Occipital lobe (tissue), 2 donors: ENCODE data around the gene TMEM54. TPM values are rescaled to one million over a fixed set of nuclear protein-coding genes. Genes with fewer than 3 reads are reported as not detected.

ENCODE experiments used
- DNase-seq: peaks from one replicate; lab custom pipeline; 2025; lab: John Stamatoyannopoulos, UW
- total RNA-seq: library from RNA; depleted of rRNA; stranded (reverse); fragments of >200 nt; gene quantifications from one replicate; pipeline ENCODE4 v1.2.3, GENCODE V29; 2014

TMEM54 gene
- total RNA-seq = 5.3 TPM

GRCh38 chr1:32900956-32901822 is at the start of gene TMEM54:
TMEM54 (minus strand) TSS chr1:32901389; CDS start chr1:32901238, 151 bp downstream.
- no peak for DNase-seq

GRCh38 chr1:32949519-32949918 is 48.3 kb upstream of the TMEM54 start:
- DNase-seq = no peak

- DNase-seq = no peak
Observed at GRCh38 chr1:32948905-32949304, 47.7 kb upstream of the TMEM54 start.

- DNase-seq = no peak
Observed at GRCh38 chr1:32948390-32948722, 47.2 kb upstream of the TMEM54 start.

- no peak for DNase-seq
Observed at GRCh38 chr1:32947669-32948389, 46.6 kb upstream of the TMEM54 start.

- DNase-seq = no peak
Observed at GRCh38 chr1:32946413-32946812, 45.2 kb upstream of the TMEM54 start.

GRCh38 chr1:32944180-32944579 is 43.0 kb upstream of the TMEM54 start:
- no peak for DNase-seq

- peak; percentile 20 for DNase-seq
Observed at GRCh38 chr1:32939655-32940371, 38.6 kb upstream of the TMEM54 start.

GRCh38 chr1:32937061-32937460 is 35.9 kb upstream of the TMEM54 start:
- DNase-seq = no peak

- DNase-seq = no peak
Observed at GRCh38 chr1:32934535-32934934, 33.3 kb upstream of the TMEM54 start.

- no peak for DNase-seq
Observed at GRCh38 chr1:32933742-32934322, 32.6 kb upstream of the TMEM54 start.

GRCh38 chr1:32931760-32932159 is 30.6 kb upstream of the TMEM54 start:
- DNase-seq = no peak

- DNase-seq = no peak
Observed at GRCh38 chr1:32929366-32929765, 28.2 kb upstream of the TMEM54 start.

- no peak for DNase-seq
Observed at GRCh38 chr1:32928715-32929114, 27.5 kb upstream of the TMEM54 start.

GRCh38 chr1:32928285-32928684 is 27.1 kb upstream of the TMEM54 start:
- DNase-seq = no peak

GRCh38 chr1:32927441-32927840 is 26.3 kb upstream of the TMEM54 start:
- no peak for DNase-seq

GRCh38 chr1:32926562-32926961 is 25.4 kb upstream of the TMEM54 start:
- no peak for DNase-seq

GRCh38 chr1:32925403-32926162 is 24.4 kb upstream of the TMEM54 start:
- no peak for DNase-seq

GRCh38 chr1:32924881-32925344 is 23.7 kb upstream of the TMEM54 start:
- no peak for DNase-seq

GRCh38 chr1:32920833-32921232 is 19.6 kb upstream of the TMEM54 start:
- DNase-seq = no peak
